ENCODE results near the gene VWA3A. TPM values are rescaled to one million over a fixed set of nuclear protein-coding genes. Genes with fewer than 3 reads are reported as not detected.

Gene VWA3A
- total and polyA plus RNA-seq, 2 of the 8 experiments (the other 6 are each of a cell fraction or from before 2014, with no cell fraction given) = 0.05 TPM; not detected in 1

GRCh38 chr16:22081050-22081449 lies 11.3 kb upstream of the VWA3A start:
- no peak overlapping the region for H3K56ac ChIP-seq (replicated peaks; ENCODE audit: insufficient read length, low read depth, low read length)
- H3K79me1 ChIP-seq (ENCODE audit: low read depth, low read length) = no peaks in the 10 kb centered on the region
- no peak overlapping the region for H2BK5ac ChIP-seq (ENCODE audit: low read depth, low read length)
- no peak overlapping the region for H3K18ac ChIP-seq (ENCODE audit: extremely low read depth, low read length)
- peaks cover 0 to 2% of the 10 kb centered on the region in 2 experiments for H4K20me1 ChIP-seq (replicated peaks in 1 of 2; ENCODE audit: control insufficient read depth in 1 of 2, insufficient read depth in 2 of 2, low read length in 2 of 2)
- H3K36me3 ChIP-seq (ENCODE audit: control insufficient read depth in 2 of 4, insufficient read depth in 4 of 4, low read length in 3 of 4) = no peaks in the 10 kb centered on the region; a peak in 1 of 8 replicates
- no peak overlapping the region for H4K5ac ChIP-seq (ENCODE audit: insufficient read length, low read depth, low read length)
- no peak overlapping the region for H2BK12ac ChIP-seq (ENCODE audit: low read depth, low read length)
- H2BK120ac ChIP-seq (replicated peaks; ENCODE audit: low read depth, low read length) = no peak overlapping the region
- no peak overlapping the region for H3K27ac ChIP-seq (ENCODE audit: low read depth, low read length)
- H3K27me3 ChIP-seq (replicated peaks in 1 of 4; ENCODE audit: control insufficient read depth in 3 of 4, extremely low read depth in 1 of 4, insufficient read depth in 3 of 4, low read length in 3 of 4) = peaks cover 0 to 2% (median 0%) of the 10 kb centered on the region in 4 experiments; a peak in 1 of 7 replicates
- FAIRE-seq = no peak
- H3K79me2 ChIP-seq (ENCODE audit: control insufficient read depth in 1 of 2, insufficient read depth in 2 of 2, low read length in 2 of 2) = no peaks in the 10 kb centered on the region
- no peak overlapping the region for H2AK5ac ChIP-seq (ENCODE audit: low read depth, low read length)
- no peaks in the 10 kb centered on the region for H3K23me2 ChIP-seq (ENCODE audit: low read depth, low read length)
- POLR2A ChIA-PET (ENCODE audit: partially characterized antibody) = no interaction called here
- H3K9me3 ChIP-seq (ENCODE audit: insufficient read depth in 2 of 2, low read depth in 1 of 2, low read length in 1 of 2) = no peaks in the 10 kb centered on the region
- no peak overlapping the region for H2BK20ac ChIP-seq (ENCODE audit: low read length)
- no peak overlapping the region for H3K4me2 ChIP-seq (ENCODE audit: insufficient read depth in 1 of 2, low read depth in 2 of 2, low read length in 2 of 2)
- 76% methylated on average over 3 of the region's 3 CpGs; no CpG with 5 or more reads in 1 of the 2 experiments for WGBS, 2 experiments (ENCODE audit: extremely low coverage in 1 of 2, insufficient coverage in 1 of 2, insufficient read length in 1 of 2, insufficient replicate concordance in 2 of 2, low coverage in 1 of 2, low lambda C conversion rate in 2 of 2, missing lambda C conversion rate in 1 of 2)
- CTCF ChIA-PET (ENCODE audit: partially characterized antibody) = interaction anchor here (0.6 to 6.0 kb wide), 3 partner anchors 61 to 100 kb away, joined by 4 to 247 read pairs (median 4); partner anchors contain the start of genes MOSMO and PDZD9
- no peaks in the 10 kb centered on the region for H3K4me1 ChIP-seq (replicated peaks in 1 of 4; ENCODE audit: control insufficient read depth in 3 of 4, insufficient read depth in 4 of 4, low read length in 3 of 4)
- H3K9ac ChIP-seq (replicated peaks in 1 of 4; ENCODE audit: extremely low read depth in 1 of 4, low read depth in 3 of 4, low read length in 3 of 4) = no peak overlapping the region
- H2BK15ac ChIP-seq (ENCODE audit: low read length) = no peak overlapping the region
- H4K91ac ChIP-seq (replicated peaks; ENCODE audit: insufficient read length, low read length) = no peak overlapping the region
- H3K4ac ChIP-seq (replicated peaks; ENCODE audit: insufficient read length, low read depth, low read length) = no peak overlapping the region
- H3K23ac ChIP-seq (ENCODE audit: insufficient read length) = no peak overlapping the region
- H4K8ac ChIP-seq (ENCODE audit: extremely low read depth, insufficient read depth, low read length) = no peak overlapping the region
- no peak overlapping the region for H3K14ac ChIP-seq (ENCODE audit: insufficient read length)
- TF ChIP-seq TAF1 (IDR thresholded peaks at IDR 0.05; ENCODE audit: low read depth, low read length) = no peak
- TF ChIP-seq PHF8 (conservative IDR thresholded peaks at IDR 0.05; ENCODE audit: low read depth, low read length) = no peak
- TF ChIP-seq SIX5 (IDR thresholded peaks at IDR 0.05; ENCODE audit: low read depth, low read length) = no peak
- no peak for TF ChIP-seq BACH1 (IDR thresholded peaks at IDR 0.05; ENCODE audit: low read length)
- no peak for TF ChIP-seq GTF2F1 (IDR thresholded peaks at IDR 0.05; ENCODE audit: borderline replicate concordance, low read depth, low read length)
- no peak for TF ChIP-seq CREB1 (IDR thresholded peaks at IDR 0.05)
- no peak for TF ChIP-seq ZNF274 (IDR thresholded peaks at IDR 0.05; ENCODE audit: borderline replicate concordance, extremely low read depth, low read length)
- no peak for TF ChIP-seq EZH2 (IDR thresholded peaks at IDR 0.05; ENCODE audit: low read depth, low read length, severe bottlenecking)
- no peak for TF ChIP-seq HDAC2 (IDR thresholded peaks at IDR 0.05; ENCODE audit: borderline replicate concordance in 1 of 2, low read depth in 2 of 2, low read length in 2 of 2)
- no peak for TF ChIP-seq JUND (IDR thresholded peaks at IDR 0.05; ENCODE audit: low read length)
- no peak overlapping the region for H2AFZ ChIP-seq (ENCODE audit: low read length)
- no peak overlapping the region for H3K4me3 ChIP-seq (ENCODE audit: extremely low read depth in 1 of 4, insufficient read depth in 2 of 4, low read depth in 3 of 4, low read length in 4 of 4)
- no peak for DNase-seq (ENCODE audit: low read depth in 1 of 2, low spot score in 2 of 2)

Measured in H1 (cell line).